Renal cortex interstitium (tissue), 11 donors: Measurements from ENCODE around the gene RDM1. TPM values are rescaled to one million over a fixed set of nuclear protein-coding genes. Genes with fewer than 3 reads are reported as not detected.
"Not testable (repeated sequence)": the region's sequence is repeated elsewhere in the genome, so short reads cannot be mapped to it uniquely, and the experiment has no call there.

Source experiments
- DNase-seq, 11 donors: peaks; one replicate each; pipeline ENCODE4 v3.0.0-alpha.2; 2013; ENCODE audit warnings: low read depth in 9 of 11, low spot score in 4 of 11; ENCODE audit errors: extremely low read depth in 1 of 11
- polyA plus RNA-seq, 3 donors: library from polyadenylated mRNA; unstranded; fragments of 120-200 nt; gene quantifications; one replicate each; pipeline ENCODE4 v1.2.1, GENCODE V29; 2013; ENCODE audit not compliant: insufficient read length in 3 of 3

RDM1 gene
- polyA plus RNA-seq, 3 donors, result 2.3 to 3.6 (median 3.4) TPM

DNA sequence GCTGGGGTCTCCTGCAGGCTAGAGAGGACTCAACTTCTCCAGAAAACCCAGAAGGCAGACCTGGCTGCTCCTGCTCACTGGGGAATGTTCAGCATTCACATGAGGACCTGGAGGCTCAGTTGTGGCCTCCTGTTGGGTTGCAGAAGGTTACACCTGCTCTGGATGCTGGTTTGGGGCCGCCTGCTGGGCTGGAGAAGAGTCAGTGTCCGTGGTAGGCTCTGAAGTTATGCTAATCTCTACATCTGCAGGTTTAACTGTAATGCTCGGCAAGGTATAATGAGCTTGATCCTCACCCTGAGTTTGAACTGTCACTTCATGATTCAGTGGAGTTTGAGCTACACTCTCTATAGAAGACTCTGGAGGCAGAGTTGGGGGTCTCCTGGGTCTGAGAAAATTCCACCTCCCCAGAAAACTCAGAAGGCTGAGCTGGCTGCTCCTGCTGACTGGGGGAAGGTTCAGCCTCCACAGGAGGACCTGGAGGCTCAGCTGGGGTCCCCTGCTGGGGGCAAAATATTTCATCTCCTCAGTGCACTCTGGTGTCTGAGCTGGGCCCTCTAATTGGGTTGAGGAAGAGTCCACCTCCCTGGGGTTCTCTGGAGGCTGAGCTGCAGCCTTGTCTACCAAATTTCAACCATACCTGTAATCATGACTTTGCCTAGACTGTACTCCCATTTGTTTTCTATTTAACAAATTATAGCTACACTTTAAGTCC is 23.5 kb downstream of the RDM1 start:
- DNase-seq, result no peak

DNA sequence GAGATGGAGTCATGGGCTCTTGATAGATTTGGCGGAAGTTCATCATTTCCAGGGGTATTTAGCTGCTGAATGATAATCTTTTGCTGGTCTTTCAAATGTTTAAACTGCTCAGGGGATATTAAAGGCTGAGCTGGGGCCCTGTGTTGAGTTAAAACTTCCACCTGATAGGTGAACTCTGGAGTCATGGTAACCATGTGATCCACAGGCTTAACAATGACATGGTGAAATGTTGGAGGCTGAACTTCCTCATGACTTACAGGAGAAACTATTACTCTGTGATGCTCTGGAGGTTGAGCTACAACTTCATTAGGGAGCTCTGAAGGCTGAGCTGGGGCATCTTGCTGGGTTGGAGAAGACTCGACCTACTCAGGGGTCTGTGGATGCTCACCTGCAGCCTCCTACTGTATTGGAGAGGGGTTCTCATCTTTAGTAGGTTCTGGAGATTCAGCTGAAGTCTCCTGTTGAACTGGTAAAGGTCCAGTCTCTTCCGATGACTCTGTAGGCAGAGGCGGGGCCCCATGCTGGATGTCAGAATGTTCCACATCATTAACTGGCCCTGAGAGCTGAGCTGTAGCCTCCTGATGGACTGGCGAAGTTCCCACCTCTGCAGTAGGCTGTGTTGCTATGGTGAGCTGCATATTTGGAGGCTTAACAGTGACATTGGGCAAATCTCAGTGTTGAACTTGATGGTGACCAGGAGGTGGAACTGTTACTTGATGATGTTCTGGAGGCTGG is 24.2 kb downstream of the RDM1 start:
- DNase-seq, result no peak

DNA sequence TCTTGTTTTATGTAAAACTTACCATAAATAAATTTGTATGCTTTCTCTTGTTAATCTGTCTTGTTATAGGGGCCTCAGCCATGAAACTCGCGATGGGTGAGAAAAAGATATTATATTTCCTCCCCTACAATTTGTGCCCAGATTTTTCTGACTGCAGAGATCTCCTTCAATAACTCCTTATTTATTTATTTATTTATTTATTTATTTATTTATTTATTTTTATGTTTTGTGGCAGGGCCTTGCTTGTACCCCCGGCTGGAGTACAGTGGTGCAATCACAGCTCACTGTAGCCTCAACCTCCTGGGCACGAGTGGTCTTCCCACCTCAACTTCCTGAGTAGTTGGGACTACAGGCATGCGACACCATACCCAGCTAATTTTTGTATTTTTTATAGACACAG is 27.1 kb downstream of the RDM1 start:
- no peak for DNase-seq

DNA sequence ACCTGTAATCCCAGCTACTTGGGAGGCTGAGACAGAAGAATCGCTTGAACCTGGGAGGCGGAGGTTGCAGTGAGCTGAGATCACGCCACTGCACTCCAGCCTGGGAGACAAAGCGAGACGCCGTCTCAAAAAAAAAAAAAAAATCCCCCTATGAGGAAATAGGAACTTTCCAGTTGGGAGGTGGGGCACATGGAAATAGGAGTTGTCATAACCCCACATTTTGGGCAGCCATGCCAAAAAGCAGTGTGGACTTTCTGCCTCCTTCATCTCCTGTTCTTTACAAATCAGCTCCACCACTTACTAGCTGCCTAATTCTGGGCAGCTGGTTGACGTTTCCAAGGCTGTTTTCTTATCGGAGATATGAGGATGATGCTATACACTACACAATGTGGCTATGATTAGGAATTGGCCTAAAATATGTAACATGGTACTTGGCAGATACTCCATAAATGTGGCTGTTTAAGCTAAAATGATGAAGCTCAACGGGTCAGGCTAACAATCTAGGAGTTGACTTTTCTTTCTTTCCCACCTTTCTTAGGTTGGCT is 28.9 kb downstream of the RDM1 start:
- DNase-seq, result no peak

DNA sequence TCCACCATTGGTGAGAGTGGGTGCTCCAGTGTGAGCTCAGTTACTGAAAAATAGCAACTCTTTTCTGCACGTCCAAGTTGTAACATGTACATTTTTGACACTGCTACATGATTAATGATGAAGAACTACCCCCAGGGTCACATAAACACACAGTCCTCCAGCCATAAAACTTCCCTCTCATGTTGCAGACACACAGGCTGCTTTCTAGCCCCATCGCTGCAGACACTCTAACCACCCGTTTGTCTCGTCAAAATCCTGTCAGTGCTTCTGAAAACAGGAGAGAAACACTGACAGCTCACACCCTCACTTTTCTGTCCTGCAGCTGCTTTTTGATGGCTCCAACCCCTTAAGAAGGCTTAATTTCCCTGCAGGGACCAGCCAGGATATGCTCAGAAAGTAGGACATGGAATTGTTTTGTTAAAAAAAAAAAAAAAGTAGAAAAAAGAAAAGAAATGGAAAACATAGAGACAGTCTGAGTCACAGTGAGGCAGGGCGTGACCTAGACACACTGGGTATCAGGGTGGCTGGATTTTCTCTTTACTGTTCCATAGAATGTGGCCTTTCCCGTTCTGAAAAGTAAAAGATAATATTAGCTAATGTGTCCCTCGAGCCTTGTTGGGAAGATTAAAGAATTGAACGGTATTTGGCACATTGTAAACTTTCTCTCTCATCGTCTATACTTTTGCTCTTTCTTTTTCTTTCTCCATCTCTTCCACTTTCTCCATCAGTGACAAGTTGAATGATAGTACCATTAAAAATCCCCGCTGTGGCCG is 29.7 kb downstream of the RDM1 start:
- DNase-seq, result peak in 8 of 11 donors; percentile 35 to 62 (median 52)

DNA sequence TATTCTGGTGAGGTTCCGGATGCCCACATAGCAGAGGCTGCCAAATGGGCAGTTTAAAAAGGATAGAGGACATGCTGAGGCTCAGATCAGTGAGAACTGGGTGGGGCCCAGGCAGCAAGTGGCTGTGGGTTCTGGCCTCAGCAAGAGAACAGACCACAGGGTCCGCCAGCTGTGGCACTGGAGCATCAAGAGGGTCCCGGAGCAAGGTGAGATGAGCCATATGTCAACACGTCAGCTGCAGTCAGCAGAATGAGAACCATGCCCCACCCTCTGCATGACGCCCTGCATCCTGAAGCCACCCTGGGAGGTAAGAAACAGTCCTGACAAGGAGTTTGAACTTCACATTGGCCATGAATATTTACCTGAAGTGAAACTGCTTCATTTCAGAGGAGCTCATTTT is 30.3 kb downstream of the RDM1 start:
- no peak for DNase-seq

DNA sequence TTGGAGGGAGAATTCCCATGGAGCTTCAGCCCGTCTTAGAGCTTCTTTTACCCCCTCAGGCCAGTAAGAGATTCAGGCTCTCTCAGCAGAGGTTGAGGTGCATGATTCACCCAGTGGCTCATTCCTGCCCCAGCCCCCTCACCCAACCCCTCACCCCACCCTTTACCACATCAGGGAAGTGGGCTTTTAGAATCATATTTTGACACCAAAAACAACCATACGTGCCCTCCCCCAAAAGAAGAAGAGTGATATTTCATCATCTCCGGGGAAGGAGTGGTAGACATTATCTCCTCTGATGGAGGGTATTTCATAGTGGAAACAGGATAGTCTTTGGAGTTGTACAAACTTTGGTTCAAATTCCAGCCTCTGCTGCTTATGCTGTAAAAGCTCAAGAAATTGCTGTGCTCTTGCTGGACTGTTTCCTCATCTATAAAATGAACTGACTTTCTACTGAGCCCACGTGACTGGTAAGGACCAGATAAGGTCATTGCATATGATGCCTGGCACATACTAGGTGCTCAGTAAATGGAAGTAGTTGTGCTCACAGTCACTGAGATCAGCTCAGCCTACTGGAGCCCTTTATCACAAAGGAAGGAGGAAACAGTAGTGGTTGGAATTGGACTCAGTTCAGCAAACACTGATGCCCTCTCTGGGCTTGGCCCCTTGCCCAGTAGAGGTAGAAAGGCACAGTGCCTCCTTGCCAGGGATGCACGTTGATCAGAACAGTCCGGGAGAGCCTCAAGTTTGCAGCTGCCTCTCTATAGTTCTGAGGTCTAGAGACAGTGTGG is 32.1 kb downstream of the RDM1 start:
- no peak for DNase-seq

DNA sequence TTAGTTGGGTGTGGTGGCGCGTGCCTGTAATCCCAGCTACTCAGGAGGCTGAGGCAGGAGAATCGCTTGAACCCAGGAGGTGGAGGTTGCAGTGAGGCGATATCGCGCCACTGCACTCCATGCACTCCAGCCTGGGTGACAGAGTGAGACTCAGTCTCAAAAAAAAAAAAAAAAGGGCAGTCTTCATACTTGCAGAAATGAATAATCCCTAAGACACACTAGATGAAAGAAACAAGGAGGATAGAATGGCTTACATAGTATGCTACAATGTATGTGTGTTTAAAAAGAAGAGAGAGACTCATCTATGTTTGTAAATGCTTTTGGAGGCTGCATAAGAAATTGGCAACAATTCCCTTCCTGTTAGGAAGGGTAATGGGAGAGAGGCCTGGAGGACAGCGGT is 32.8 kb downstream of the RDM1 start:
- DNase-seq, result not testable (repeated sequence)

DNA sequence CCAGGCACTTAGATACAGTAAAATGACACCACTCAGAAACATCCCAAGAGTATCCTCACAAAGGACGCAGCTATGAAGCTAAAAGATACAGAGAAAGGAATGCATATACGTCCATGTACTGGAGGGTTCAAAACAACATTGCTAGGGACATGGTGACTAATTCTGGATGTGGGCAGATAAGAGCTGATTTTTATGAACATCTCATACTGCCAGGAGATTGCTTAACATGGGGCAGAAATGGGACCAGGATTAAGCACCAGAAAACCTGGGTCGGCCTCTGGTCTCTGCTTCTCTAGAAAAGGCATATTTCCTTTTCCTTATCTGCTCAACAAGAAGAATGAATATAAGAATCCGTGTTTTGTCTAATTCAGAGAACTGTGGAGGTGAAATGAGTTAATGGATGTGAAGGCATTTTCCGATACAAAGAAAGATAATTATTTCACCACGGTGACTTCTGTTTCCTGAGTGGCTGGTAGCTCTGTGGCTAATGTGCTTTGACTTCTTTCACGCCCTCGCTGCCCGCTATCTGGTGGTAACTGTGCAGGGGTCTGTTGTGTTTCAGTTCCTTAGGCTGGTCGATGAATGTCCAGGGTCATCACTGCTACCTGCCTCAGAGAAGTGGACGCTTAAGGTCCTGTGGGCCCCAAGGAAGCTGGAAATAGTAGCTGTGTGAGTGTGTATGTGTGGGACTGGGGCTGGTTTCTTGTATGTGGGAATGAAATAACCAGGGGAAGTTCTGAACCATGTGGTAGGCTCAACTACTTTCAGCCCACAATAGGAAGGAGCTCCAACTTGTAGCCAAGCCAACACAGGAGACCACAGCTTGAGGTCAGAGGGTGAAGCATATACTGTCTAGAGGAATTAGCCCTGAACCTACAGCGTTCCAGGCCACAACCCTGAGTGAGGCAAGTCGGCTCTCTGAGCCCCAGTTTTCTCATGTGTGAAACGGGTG is 34.7 kb downstream of the RDM1 start:
- no peak for DNase-seq

DNA sequence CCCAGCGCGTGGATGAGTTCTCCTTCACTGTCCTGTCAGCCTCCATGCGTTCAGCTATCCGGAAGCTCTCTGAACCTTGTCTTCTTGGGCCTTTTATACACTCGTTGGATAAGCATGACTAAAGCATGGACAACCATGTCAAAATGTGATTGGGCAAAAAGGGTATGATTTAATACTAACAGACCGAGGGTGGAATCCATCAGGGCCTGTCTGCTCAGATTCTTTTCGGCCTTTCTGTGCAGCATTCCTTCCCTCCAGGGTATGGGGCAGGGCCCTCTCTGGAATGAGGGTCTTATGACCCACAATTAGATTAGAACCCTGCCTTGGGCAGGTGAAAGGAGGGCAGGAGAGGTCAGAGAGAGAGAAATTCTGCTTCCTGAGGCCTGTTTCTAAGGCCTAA is 36.4 kb downstream of the RDM1 start:
- no peak for DNase-seq

DNA sequence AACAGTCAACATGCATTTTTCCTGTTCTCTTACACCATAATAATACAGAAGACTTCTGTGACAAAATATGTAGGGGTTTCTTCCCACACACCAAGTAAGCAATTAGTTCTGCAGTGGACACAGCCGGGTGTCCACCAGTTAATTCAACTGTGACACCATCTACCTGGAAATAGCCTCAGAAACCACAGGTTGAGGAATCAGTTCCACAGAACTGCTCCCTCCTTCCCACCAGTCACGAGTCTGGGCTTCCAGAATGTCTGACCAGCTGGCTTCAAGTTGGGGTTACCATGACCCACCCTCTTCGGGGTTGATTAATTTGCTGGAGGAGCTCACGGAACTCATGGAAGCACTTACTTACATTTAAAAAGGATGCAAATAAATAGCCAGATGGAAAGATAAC is 36.8 kb downstream of the RDM1 start:
- no peak for DNase-seq

DNA sequence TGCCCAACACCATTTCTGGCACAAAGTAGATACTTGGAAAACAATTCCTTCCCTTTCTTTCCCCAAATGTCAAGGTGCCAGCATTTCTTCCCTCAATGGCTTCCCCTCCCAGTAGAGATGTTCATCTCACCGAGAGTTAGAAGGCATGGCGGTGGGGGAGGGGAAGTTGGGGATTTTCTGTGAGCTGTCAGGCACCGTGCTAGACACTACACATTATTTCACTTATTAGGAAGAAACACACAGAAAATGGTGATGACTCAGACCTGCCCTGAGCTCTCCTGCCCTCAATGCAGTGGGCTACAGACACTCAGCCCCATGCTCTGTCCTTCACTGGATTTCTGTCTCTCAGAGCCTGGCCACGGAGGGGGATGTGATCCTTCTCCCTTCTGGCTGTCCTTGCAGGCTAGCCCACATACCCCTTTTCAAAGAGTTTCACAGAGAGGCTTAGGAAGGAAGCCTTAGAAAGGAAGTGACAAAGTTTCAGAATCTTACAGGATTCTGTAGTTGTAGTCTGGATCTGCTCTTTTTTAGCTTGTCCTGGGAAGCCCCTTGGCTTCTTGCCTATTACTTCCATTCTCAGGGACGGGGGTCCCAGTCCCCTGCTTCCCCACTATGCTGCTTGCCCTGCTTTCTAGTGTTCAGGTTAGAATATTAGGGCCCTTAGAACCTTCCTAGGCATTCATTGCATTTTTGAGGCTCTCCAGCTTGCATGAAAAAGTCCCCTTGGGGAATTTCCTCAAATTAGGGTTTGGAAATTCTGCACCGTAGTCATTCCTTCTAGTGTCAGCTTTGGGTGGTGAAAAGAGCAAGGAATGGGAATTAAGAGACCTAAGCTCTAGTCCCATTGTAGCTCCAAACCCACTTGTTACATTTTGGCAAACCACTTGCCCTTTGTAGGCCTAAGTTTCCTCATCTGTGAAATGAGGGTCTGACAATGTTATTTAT is 38.2 kb downstream of the RDM1 start:
- DNase-seq, result no peak

DNA sequence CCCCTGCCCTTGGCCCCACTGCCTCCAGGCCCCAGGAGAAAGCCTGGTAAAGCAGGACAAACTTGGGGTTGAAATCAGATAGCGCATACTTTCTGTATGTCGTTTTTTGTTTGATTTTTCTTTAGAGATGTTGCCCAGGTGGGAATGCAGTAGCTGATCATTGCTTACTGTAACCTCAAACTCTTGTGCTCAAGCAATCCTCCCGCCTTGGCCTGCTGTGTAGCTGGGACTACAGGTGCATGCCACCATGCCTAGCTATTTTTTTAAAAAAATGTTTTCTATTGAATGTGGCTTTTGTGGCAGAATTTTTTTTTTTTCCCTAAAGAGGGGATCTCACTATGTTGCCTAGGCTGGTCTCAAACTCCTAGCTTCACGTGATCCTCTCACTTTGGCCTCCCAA is 39.3 kb downstream of the RDM1 start:
- DNase-seq, result no peak

DNA sequence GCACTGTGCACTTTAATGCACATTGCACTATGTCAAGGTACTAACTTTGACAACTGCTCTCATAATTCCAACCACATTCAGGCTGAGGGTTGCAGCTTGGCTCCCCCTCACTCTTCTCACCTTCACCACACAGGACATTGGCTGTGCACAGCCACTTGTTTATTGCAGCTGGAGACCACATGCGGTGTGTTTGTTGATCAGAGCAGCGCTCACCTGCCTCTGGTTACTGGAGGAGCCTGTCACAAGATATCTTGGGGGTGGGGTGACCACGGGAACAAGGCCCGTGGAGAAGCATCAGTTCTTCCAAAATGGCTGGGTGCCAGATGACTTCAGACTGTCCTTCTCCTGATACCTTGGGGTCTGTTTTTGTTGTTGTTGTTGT is 39.8 kb downstream of the RDM1 start:
- no peak for DNase-seq

DNA sequence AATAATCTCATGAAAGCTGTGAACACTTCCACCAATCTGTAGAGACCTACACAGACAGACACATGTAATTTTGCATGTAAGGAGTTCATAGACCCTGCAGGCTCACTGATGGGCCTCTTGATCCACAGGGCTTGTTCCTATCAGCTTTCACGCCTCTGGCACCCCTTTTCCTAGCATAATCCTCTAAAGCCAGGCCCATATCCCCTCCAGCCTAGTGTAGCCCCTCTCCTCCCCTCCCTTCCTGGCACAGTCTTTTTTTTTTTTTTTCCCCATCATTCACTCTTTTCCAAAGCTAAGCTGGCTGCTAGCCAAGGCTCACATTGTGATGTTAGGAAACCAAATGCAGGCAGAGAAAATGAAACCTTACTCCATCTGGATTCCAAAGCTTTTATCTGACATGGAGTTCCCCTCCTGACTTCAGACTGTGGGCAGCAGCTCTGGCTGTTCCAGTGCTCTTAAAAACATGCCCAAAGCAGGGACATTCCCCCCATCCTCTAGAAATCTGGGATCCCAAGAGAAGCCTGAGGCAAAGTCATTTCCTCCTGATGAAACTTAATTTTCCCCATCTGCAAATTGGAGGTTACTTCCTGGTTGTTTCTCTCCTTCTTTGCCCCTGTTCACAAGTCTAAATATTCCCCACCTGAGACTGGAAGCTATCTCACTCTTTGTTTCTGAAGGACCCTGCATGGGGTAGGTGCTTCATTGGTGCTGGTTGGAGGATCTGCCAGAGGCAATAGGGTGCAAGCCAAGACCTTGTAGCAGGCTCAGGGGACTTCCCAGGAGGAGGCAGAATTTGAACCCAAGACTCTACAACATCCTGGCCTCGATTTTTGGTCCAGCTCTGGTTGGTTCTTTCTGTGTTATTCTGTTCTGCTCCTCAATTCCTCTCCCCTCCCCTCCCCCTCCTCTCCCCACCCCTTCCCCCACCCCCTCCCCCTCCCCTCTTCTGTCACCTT is 40.5 kb downstream of the RDM1 start:
- DNase-seq, result peak in 9 of 11 donors; percentile 36 to 73 (median 58)

DNA sequence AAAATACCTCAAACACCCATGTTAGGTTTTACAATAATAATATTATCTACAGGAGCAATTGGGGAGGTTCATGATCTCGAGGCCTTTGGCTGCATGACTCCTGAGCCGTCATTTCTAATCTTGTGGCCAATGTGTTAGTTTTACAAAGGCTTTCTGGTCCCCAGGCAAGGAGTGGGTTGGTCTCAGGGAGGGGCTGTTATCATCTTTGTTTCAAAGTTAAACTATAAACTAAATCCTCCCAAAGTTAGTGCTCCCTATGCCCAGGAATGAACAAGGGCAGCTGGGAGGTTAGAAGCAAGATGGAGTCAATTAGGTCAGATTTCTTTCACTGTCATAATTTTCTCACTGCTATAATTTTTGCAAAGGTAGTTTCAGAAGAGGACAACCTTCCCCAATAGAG is 41.3 kb downstream of the RDM1 start:
- no peak for DNase-seq
